HepG2 (cell line): ENCODE results near the gene GRIN3B. TPM values are rescaled to one million over a fixed set of nuclear protein-coding genes. Genes with fewer than 3 reads are reported as not detected.

Source experiments
- ATRX ChIP-seq: sonication (generic); formaldehyde crosslinking; IDR thresholded peaks from 2 replicates; pipeline ENCODE4 v1.4.0; 2020; ENCODE audit warnings: missing genetic modification reagents, borderline replicate concordance
- BHLHE40 ChIP-seq: IDR thresholded peaks from 2 replicates; pipeline ENCODE4 v1.6.1; 2011; ENCODE audit warnings: low read length, improper control_type of control experiment
- CTCF ChIP-seq: sonication (generic); formaldehyde crosslinking; IDR thresholded peaks from 2 replicates; pipeline ENCODE4 v1.5.0; 2020; ENCODE audit warnings: mild to moderate bottlenecking, missing genetic modification reagents, moderate library complexity
- FOXK1 ChIP-seq: sonication (generic); formaldehyde crosslinking; IDR thresholded peaks from 2 replicates; pipeline ENCODE4 v1.4.0; 2020; ENCODE audit warnings: low read depth, missing genetic modification reagents, borderline replicate concordance
- HOXA3 ChIP-seq: sonication (generic); formaldehyde crosslinking; IDR thresholded peaks from 2 replicates; pipeline ENCODE4 v1.5.0; 2020; ENCODE audit warnings: missing genetic modification reagents
- MLX ChIP-seq: IDR thresholded peaks from 2 replicates; pipeline ENCODE4 v1.6.1; 2016
- POLR2A ChIP-seq, 2 experiments: IDR thresholded peaks; 2 replicates each; pipeline ENCODE4 v1.6.1; 2011; ENCODE audit warnings: low read depth in 2 of 2, low read length in 2 of 2, mild to moderate bottlenecking in 1 of 2, moderate library complexity in 1 of 2; ENCODE audit not compliant: insufficient read depth in 1 of 2
- PRMT3 ChIP-seq: sonication (generic); formaldehyde crosslinking; IDR thresholded peaks from 2 replicates; pipeline ENCODE4 v1.8.1; 2022; ENCODE audit warnings: low read depth, mild to moderate bottlenecking, moderate library complexity, missing genetic modification reagents, borderline replicate concordance
- RBFOX2 ChIP-seq: fragments of 200-400 bp; formaldehyde crosslinking; IDR thresholded peaks from 2 replicates; pipeline ENCODE4 v1.6.1; 2017; ENCODE audit warnings: low read depth, mild to moderate bottlenecking, low read length
- SP2 ChIP-seq: sonication (generic); formaldehyde crosslinking; IDR thresholded peaks from 2 replicates; pipeline ENCODE4 v1.5.1; 2020; ENCODE audit warnings: mild to moderate bottlenecking, missing genetic modification reagents
- TSC22D2 ChIP-seq: sonication (generic); formaldehyde crosslinking; IDR thresholded peaks from 2 replicates; pipeline ENCODE4 v1.5.1; 2020; ENCODE audit warnings: missing genetic modification reagents, mild to moderate bottlenecking, borderline replicate concordance
- ZFX ChIP-seq: sonication (generic); formaldehyde crosslinking; IDR thresholded peaks from 2 replicates; pipeline ENCODE4 v1.4.0; 2020; ENCODE audit warnings: mild to moderate bottlenecking, low read depth, missing genetic modification reagents, moderate library complexity
- ZNF20 ChIP-seq: sonication (generic); formaldehyde crosslinking; IDR thresholded peaks from 2 replicates; pipeline ENCODE4 v1.4.0; 2020; ENCODE audit warnings: mild to moderate bottlenecking, moderate library complexity, missing genetic modification reagents
- ZNF260 ChIP-seq: sonication (generic); formaldehyde crosslinking; IDR thresholded peaks from 2 replicates; pipeline ENCODE4 v1.4.0; 2020; ENCODE audit warnings: missing genetic modification reagents, low read depth, mild to moderate bottlenecking, borderline replicate concordance
- ZNF367 ChIP-seq: sonication (generic); formaldehyde crosslinking; IDR thresholded peaks from 2 replicates; pipeline ENCODE4 v1.4.0; 2020; ENCODE audit warnings: missing genetic modification reagents, borderline replicate concordance
- ZNF773 ChIP-seq: sonication (generic); formaldehyde crosslinking; IDR thresholded peaks from 2 replicates; pipeline ENCODE4 v1.4.0; 2020; ENCODE audit warnings: missing genetic modification reagents, borderline replicate concordance
- ZSCAN21 ChIP-seq: sonication (generic); formaldehyde crosslinking; IDR thresholded peaks from 2 replicates; pipeline ENCODE4 v1.8.0; 2022; ENCODE audit warnings: mild to moderate bottlenecking, missing genetic modification reagents, moderate library complexity, borderline replicate concordance
- polyA plus RNA-seq, 8 experiments: library from polyadenylated mRNA; depleted of rRNA in 3 of 8; stranded (reverse) in 7 of 8; unstranded in 1 of 8; fragments of >200 nt; fragmentation: Illumina TruSeq in 4 of 8; extraction: Trizol in 4 of 8; gene quantifications; 2 replicates each; pipeline versions ENCODE4 v1.2.1 to v1.2.3, GENCODE V29; 2011 to 2016; ENCODE audit warnings: low read depth in 4 of 8, missing spikeins in 1 of 8, mixed read lengths in 1 of 8; ENCODE audit not compliant: insufficient read depth in 1 of 8
- total RNA-seq, 5 experiments: library from RNA; depleted of rRNA; stranded (reverse); fragments of >200 nt; fragmentation: Illumina TruSeq; extraction: Trizol; gene quantifications; 2 replicates each; pipeline ENCODE4 v1.2.3, GENCODE V29; 2016; ENCODE audit warnings: low read depth in 1 of 5
- TF ChIP-seq, protein P1 (sequence below): sonication (generic); formaldehyde crosslinking; IDR thresholded peaks from 2 replicates; pipeline ENCODE4 v1.4.0; 2020; ENCODE audit warnings: missing genetic modification reagents
- TF ChIP-seq, protein P2 (sequence below): sonication (generic); formaldehyde crosslinking; IDR thresholded peaks from 2 replicates; pipeline ENCODE4 v1.4.0; 2020; ENCODE audit warnings: missing genetic modification reagents
- TF ChIP-seq, protein P3 (sequence below): sonication (generic); formaldehyde crosslinking; IDR thresholded peaks from 2 replicates; pipeline ENCODE4 v1.4.0; 2020; ENCODE audit warnings: mild to moderate bottlenecking, low read depth, missing genetic modification reagents

The GRIN3B gene
- total and polyA plus RNA-seq, 2 of the 13 experiments (the other 11 are each of a cell fraction or from before 2014, with no cell fraction given), result 0.07 to 0.20 TPM

DNA sequence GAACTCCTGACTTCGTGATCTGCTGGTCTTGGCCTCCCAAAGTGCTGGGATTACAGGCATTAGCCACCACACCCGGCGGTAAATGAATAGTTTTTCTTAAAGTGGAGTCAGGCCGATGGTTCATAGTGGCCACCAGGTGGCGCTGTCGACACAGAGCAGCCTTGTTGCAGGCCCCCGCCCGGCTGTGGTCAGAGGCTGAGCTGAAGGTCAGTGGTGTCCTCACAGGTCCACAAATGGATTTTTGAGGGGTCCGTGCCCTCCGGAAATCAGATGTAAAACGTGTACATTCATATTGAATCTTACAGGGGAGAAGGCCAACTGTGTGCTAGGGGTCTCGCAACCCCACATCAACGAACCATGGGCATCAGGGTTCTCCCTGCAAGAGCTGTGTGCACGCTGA lies 29.5 kb upstream of the GRIN3B start (continued):
- TF ChIP-seq, protein P1, sequence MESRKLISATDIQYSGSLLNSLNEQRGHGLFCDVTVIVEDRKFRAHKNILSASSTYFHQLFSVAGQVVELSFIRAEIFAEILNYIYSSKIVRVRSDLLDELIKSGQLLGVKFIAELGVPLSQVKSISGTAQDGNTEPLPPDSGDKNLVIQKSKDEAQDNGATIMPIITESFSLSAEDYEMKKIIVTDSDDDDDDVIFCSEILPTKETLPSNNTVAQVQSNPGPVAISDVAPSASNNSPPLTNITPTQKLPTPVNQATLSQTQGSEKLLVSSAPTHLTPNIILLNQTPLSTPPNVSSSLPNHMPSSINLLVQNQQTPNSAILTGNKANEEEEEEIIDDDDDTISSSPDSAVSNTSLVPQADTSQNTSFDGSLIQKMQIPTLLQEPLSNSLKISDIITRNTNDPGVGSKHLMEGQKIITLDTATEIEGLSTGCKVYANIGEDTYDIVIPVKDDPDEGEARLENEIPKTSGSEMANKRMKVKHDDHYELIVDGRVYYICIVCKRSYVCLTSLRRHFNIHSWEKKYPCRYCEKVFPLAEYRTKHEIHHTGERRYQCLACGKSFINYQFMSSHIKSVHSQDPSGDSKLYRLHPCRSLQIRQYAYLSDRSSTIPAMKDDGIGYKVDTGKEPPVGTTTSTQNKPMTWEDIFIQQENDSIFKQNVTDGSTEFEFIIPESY (CRISPR knock-in tag), result peak; percentile 98
- TF ChIP-seq ZNF773 (CRISPR knock-in tag), result no peak
- no peak for TF ChIP-seq ZNF20
- no peak for TF ChIP-seq TSC22D2 (CRISPR knock-in tag)
- TF ChIP-seq POLR2A (IDR thresholded peaks at IDR 0.05; ENCODE audit: insufficient read depth in 1 of 2, low read depth in 2 of 2, low read length in 2 of 2), result no peak
- TF ChIP-seq, protein P2, sequence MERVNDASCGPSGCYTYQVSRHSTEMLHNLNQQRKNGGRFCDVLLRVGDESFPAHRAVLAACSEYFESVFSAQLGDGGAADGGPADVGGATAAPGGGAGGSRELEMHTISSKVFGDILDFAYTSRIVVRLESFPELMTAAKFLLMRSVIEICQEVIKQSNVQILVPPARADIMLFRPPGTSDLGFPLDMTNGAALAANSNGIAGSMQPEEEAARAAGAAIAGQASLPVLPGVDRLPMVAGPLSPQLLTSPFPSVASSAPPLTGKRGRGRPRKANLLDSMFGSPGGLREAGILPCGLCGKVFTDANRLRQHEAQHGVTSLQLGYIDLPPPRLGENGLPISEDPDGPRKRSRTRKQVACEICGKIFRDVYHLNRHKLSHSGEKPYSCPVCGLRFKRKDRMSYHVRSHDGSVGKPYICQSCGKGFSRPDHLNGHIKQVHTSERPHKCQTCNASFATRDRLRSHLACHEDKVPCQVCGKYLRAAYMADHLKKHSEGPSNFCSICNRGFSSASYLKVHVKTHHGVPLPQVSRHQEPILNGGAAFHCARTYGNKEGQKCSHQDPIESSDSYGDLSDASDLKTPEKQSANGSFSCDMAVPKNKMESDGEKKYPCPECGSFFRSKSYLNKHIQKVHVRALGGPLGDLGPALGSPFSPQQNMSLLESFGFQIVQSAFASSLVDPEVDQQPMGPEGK (CRISPR knock-in tag), result 0 out of 2 replicates have a peak, but pooled peaks have one; percentile 27
- no peak for TF ChIP-seq ZNF260 (CRISPR knock-in tag)
- no peak for TF ChIP-seq ZNF367 (CRISPR knock-in tag)
- no peak for TF ChIP-seq BHLHE40
- peak; percentile 79 for TF ChIP-seq CTCF (CRISPR knock-in tag)
- TF ChIP-seq HOXA3 (CRISPR knock-in tag), result peak; percentile 20; the same call in 1 of the 2 replicates
- no peak for TF ChIP-seq PRMT3
- TF ChIP-seq FOXK1, result no peak
- no peak; the same call in 1 of the 2 replicates for TF ChIP-seq ZFX (CRISPR knock-in tag)
- TF ChIP-seq MLX (CRISPR knock-in tag), result no peak
- TF ChIP-seq, protein P3, sequence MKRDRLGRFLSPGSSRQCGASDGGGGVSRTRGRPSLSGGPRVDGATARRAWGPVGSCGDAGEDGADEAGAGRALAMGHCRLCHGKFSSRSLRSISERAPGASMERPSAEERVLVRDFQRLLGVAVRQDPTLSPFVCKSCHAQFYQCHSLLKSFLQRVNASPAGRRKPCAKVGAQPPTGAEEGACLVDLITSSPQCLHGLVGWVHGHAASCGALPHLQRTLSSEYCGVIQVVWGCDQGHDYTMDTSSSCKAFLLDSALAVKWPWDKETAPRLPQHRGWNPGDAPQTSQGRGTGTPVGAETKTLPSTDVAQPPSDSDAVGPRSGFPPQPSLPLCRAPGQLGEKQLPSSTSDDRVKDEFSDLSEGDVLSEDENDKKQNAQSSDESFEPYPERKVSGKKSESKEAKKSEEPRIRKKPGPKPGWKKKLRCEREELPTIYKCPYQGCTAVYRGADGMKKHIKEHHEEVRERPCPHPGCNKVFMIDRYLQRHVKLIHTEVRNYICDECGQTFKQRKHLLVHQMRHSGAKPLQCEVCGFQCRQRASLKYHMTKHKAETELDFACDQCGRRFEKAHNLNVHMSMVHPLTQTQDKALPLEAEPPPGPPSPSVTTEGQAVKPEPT (CRISPR knock-in tag), result no peak
- no peak for TF ChIP-seq SP2 (CRISPR knock-in tag)
- no peak for TF ChIP-seq RBFOX2
- no peak for TF ChIP-seq ZSCAN21 (CRISPR knock-in tag)
- TF ChIP-seq ATRX, result no peak
